Measurements from ENCODE around the gene HOXA10. TPM values are rescaled to one million over a fixed set of nuclear protein-coding genes. Genes with fewer than 3 reads are reported as not detected.

Gene HOXA10
- total RNA-seq, 2 experiments from 2014 or later, result not detected

- Histone ChIP-seq H3K36me3 (ENCODE audit: insufficient read depth, low read length) (no peaks in the 10 kb centered on the region), H3K9me3 (ENCODE audit: control insufficient read depth in 1 of 2, insufficient read depth in 1 of 2, low read length in 2 of 2) (peaks cover 0 to 66% of the 10 kb centered on the region in 2 experiments), H3K4me1 (ENCODE audit: insufficient read depth, low read length) (peaks cover 66% of the 10 kb centered on the region), H3K27me3 (ENCODE audit: control insufficient read depth in 1 of 2, insufficient read depth in 2 of 2, low read length in 2 of 2) (peaks cover 83 to 96% of the 10 kb centered on the region in 2 experiments), H3K27ac (ENCODE audit: low read depth in 1 of 2, low read length in 2 of 2) (no peak overlapping the region), H3K4me3 (ENCODE audit: low read length) (no peak overlapping the region)
- DNase-seq, result peak in 1 of 14 experiments; percentile 31
- H3K9me3 Mint-ChIP-seq, result no peaks in the 10 kb centered on the region
- intact Hi-C loops (cut with DNase I, micrococcal nuclease), result loop anchor here (5.0 to 10.0 kb wide), 6 partner anchors 497 to 1312 kb away; partner anchors contain the start of gene SNX10 (in 1 of the 2)
- no peak for TF ChIP-seq CTCF (IDR thresholded peaks at IDR 0.05)
- H3K27me3 Mint-ChIP-seq, result peaks cover 90% of the 10 kb centered on the region
- peaks cover 4% of the 10 kb centered on the region for H3K36me3 Mint-ChIP-seq (ENCODE audit: low read depth)
- peak overlapping the region; percentile 56 for H3K4me3 Mint-ChIP-seq
- CTCF ChIA-PET, result interaction anchor here (2.5 kb wide), 1 partner anchor 14 kb away, joined by 6 read pairs; no protein-coding TSS in a partner anchor
- peaks cover 47% of the 10 kb centered on the region for H3K4me1 Mint-ChIP-seq (ENCODE audit: low read depth)
- POLR2A ChIA-PET, result interaction anchor here (1.3 kb wide), 1 partner anchor 26 kb away, joined by 3 read pairs; no protein-coding TSS in a partner anchor
- no peak for ATAC-seq (ENCODE audit: poor library complexity)
- peak overlapping the region; percentile 0 for H3K27ac Mint-ChIP-seq
These were observed 9.6 kb downstream of the HOXA10 start for GRCh38 chr7:27164367-27165088.

- H3K36me3 Mint-ChIP-seq (ENCODE audit: low read depth), result peaks cover 4% of the 10 kb centered on the region
- H3K27ac ChIP-seq (ENCODE audit: low read depth in 1 of 2, low read length in 2 of 2), result no peak overlapping the region
- intact Hi-C loops (cut with DNase I, micrococcal nuclease), result loop anchor here (5.0 to 10.0 kb wide), 6 partner anchors 497 to 1312 kb away; partner anchors contain the start of gene SNX10 (in 1 of the 2)
- no peak for DNase-seq
- H3K9me3 ChIP-seq (ENCODE audit: control insufficient read depth in 1 of 2, insufficient read depth in 1 of 2, low read length in 2 of 2), result peaks cover 0 to 64% of the 10 kb centered on the region in 2 experiments
- H3K27me3 Mint-ChIP-seq, result peaks cover 93% of the 10 kb centered on the region
- no peaks in the 10 kb centered on the region for H3K36me3 ChIP-seq (ENCODE audit: insufficient read depth, low read length)
- H3K9me3 Mint-ChIP-seq, result no peaks in the 10 kb centered on the region
- peaks cover 47% of the 10 kb centered on the region for H3K4me1 Mint-ChIP-seq (ENCODE audit: low read depth)
- no peak for ATAC-seq (ENCODE audit: poor library complexity)
- no peak overlapping the region for H3K4me3 ChIP-seq (ENCODE audit: low read length)
- H3K4me1 ChIP-seq (ENCODE audit: insufficient read depth, low read length), result peaks cover 60% of the 10 kb centered on the region
- POLR2A ChIA-PET, result no interaction called here
- peak overlapping the region; percentile 0 for H3K27ac Mint-ChIP-seq
- CTCF ChIA-PET, result interaction anchor here (2.2 to 3.7 kb wide), 3 partner anchors 13 to 794 kb away, joined by 6 to 22 read pairs (median 13); no protein-coding TSS in a partner anchor
- TF ChIP-seq CTCF (IDR thresholded peaks at IDR 0.05), result no peak
- peak overlapping the region; percentile 1 for H3K4me3 Mint-ChIP-seq
- H3K27me3 ChIP-seq (ENCODE audit: control insufficient read depth in 1 of 2, insufficient read depth in 2 of 2, low read length in 2 of 2), result peaks cover 85 to 96% of the 10 kb centered on the region in 2 experiments
These were observed 10.1 kb downstream of the HOXA10 start for GRCh38 chr7:27164045-27164366.

- DNase-seq (peak in 3 of 14 experiments; percentile 2 to 28 (median 11)), ATAC-seq (ENCODE audit: poor library complexity) (no peak)
- peaks cover 4% of the 10 kb centered on the region for H3K36me3 Mint-ChIP-seq (ENCODE audit: low read depth)
- H3K27me3 Mint-ChIP-seq, result peaks cover 93% of the 10 kb centered on the region
- H3K4me1 ChIP-seq (ENCODE audit: insufficient read depth, low read length), result peaks cover 59% of the 10 kb centered on the region
- H3K27ac Mint-ChIP-seq, result no peak overlapping the region
- intact Hi-C loops (cut with DNase I, micrococcal nuclease), result loop anchor here (5.0 to 10.0 kb wide), 6 partner anchors 496 to 1311 kb away; partner anchors contain the start of gene SNX10 (in 1 of the 2)
- peaks cover 0 to 62% of the 10 kb centered on the region in 2 experiments for H3K9me3 ChIP-seq (ENCODE audit: control insufficient read depth in 1 of 2, insufficient read depth in 1 of 2, low read length in 2 of 2)
- peaks cover 46% of the 10 kb centered on the region for H3K4me1 Mint-ChIP-seq (ENCODE audit: low read depth)
- H3K9me3 Mint-ChIP-seq, result no peaks in the 10 kb centered on the region
- H3K27me3 ChIP-seq (ENCODE audit: control insufficient read depth in 1 of 2, insufficient read depth in 2 of 2, low read length in 2 of 2), result peaks cover 85 to 96% of the 10 kb centered on the region in 2 experiments
- ChIA-PET POLR2A (no interaction called here), CTCF (interaction anchor here (0.7 to 3.7 kb wide), 6 partner anchors 13 to 1271 kb away, joined by 3 to 51 read pairs (median 10); no protein-coding TSS in a partner anchor)
- H3K27ac ChIP-seq (ENCODE audit: low read depth in 1 of 2, low read length in 2 of 2), result no peak overlapping the region
- no peaks in the 10 kb centered on the region for H3K36me3 ChIP-seq (ENCODE audit: insufficient read depth, low read length)
- H3K4me3 Mint-ChIP-seq, result peak overlapping the region; percentile 57
- TF ChIP-seq CTCF (IDR thresholded peaks at IDR 0.05), result no peak
- no peak overlapping the region for H3K4me3 ChIP-seq (ENCODE audit: low read length)
These were observed 10.7 kb downstream of the HOXA10 start for GRCh38 chr7:27163288-27164044.
